Body of pancreas (tissue), 4 donors: ENCODE results near the gene ARRB1. TPM values are rescaled to one million over a fixed set of nuclear protein-coding genes. Genes with fewer than 3 reads are reported as not detected.
"Not testable (repeated sequence)": the region's sequence is repeated elsewhere in the genome, so short reads cannot be mapped to it uniquely, and the experiment has no call there.

Source experiments
- ATAC-seq: fragments of 150-250 bp; one replicate; pipeline ENCODE4 v1.9.1; 2016
- DNase-seq, 4 donors: peaks; one replicate each; pipeline ENCODE4 v3.0.0-alpha.2; 2019
- H3K27ac ChIP-seq, 4 donors: fragments of 200-600 bp; sonication (generic); 1 replicate in 3 of 4; 2 replicates in 1 of 4; pipeline versions ENCODE4 v1.5.1 to v1.6.1; 2016 to 2019; ENCODE audit warnings: mild to moderate bottlenecking in 1 of 4, mixed read lengths in 1 of 4, moderate library complexity in 1 of 4
- H3K27me3 ChIP-seq, 2 donors: fragments of 200-600 bp; sonication (generic); one replicate each; pipeline ENCODE4 v1.6.0; 2016; ENCODE audit warnings: mild to moderate bottlenecking in 1 of 2
- H3K36me3 ChIP-seq, 2 donors: fragments of 200-600 bp; sonication (generic); replicated peaks in 1 of 2; 2 replicates each; pipeline ENCODE4 v1.5.1; 2016; ENCODE audit warnings: low read depth in 2 of 2; ENCODE audit not compliant: insufficient read depth in 1 of 2
- H3K4me1 ChIP-seq: fragments of 200-600 bp; sonication (generic); one replicate; pipeline ENCODE4 v1.6.0; 2016
- H3K4me3 ChIP-seq, 2 donors: fragments of 200-600 bp; sonication (generic); 1 replicate in 1 of 2; 2 replicates in 1 of 2; pipeline ENCODE4 v1.5.1; 2016 to 2019
- H3K9me3 ChIP-seq, 3 donors: fragments of 200-600 bp; sonication (generic); 1 replicate in 2 of 3; 2 replicates in 1 of 3; pipeline ENCODE4 v1.5.1; 2016
- POLR2A ChIP-seq, 3 donors: fragments of 450-650 bp; IDR thresholded peaks; one replicate each; pipeline ENCODE4 v1.6.1; 2016; ENCODE audit warnings: antibody characterized with exemption in 3 of 3, mild to moderate bottlenecking in 2 of 3
- WGBS, 2 donors: methylation state at CpG; one replicate each; pipeline ENCODE4 v1.1.5; 2017; 5-methylcytosine and 5-hydroxymethylcytosine counted together
- intact Hi-C: fragments of 100-400 bp; cut with DNase I; formaldehyde crosslinking; loops from one replicate; pipeline ENCODE4 v1.15.1; 2023
- total RNA-seq, 2 donors: library from RNA; depleted of rRNA; stranded (reverse); fragments of >200 nt; gene quantifications; one replicate each; pipeline ENCODE4 v1.1.0, GENCODE V29; 2016
- TF ChIP-seq, protein P1 (sequence below), 7 experiments: fragments of 450-650 bp in 4 of 7; fragments of 200-600 bp in 3 of 7; sonication (generic) in 3 of 7; IDR thresholded peaks; one replicate each; pipeline ENCODE4 v1.5.1; 2016 to 2019; ENCODE audit warnings: antibody characterized with exemption in 7 of 7

ARRB1 gene
- total RNA-seq, 2 donors from 2014 or later = 41.0 to 54.1 TPM

DNA sequence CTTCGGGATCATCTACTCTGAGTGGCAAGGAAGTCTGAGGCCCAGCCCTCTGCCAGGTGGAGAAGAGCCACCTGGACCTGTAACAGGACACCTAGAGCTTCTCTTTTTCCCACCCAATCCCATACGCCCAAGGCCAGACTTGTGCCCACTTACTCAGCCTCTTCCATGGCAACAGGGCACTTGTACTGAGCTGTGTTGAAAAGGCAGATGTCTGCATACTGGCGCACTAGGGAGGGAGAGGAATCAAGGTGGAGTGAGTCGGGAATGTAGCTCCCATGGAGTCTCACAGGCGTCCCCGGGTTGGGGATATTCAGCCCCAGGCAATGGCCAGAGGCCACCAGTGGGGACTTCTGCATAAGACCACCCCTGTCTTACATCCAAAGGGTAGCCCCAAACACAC is 74.8 kb downstream of the ARRB1 start:
- no peak overlapping the region for H3K27ac ChIP-seq

DNA sequence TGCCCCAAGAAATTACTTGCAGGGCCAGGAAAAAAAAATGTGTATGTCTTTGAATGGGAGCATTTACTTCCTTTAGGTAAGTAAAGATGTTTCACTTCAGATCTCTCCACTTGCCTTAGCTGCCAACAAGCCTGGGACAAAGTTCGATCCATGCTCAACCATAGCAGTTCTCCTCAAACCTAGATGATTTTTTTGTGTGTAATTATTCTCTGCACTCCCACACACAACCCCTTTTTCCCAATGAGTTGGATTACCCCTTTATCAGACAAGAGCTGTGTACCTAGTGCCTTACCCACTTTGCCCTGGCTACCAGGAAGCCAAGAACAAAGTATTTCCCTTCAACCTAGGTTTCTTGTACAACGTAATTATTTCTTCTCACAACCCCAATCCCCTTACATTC is 75.3 kb downstream of the ARRB1 start:
- Histone ChIP-seq H3K27me3 (no peaks in the 10 kb centered on the region), H3K27ac (no peak overlapping the region), H3K36me3 (peaks cover 0 to 13% of the 10 kb centered on the region in 2 donors), H3K4me1 (no peaks in the 10 kb centered on the region), H3K9me3 (no peaks in the 10 kb centered on the region), H3K4me3 (no peak overlapping the region)
- 86 to 89% methylated on average over 2 of the region's 2 CpGs for WGBS, 2 donors
- DNase-seq = no peak
- TF ChIP-seq POLR2A (IDR thresholded peaks at IDR 0.05) = no peak
- TF ChIP-seq, protein P1, sequence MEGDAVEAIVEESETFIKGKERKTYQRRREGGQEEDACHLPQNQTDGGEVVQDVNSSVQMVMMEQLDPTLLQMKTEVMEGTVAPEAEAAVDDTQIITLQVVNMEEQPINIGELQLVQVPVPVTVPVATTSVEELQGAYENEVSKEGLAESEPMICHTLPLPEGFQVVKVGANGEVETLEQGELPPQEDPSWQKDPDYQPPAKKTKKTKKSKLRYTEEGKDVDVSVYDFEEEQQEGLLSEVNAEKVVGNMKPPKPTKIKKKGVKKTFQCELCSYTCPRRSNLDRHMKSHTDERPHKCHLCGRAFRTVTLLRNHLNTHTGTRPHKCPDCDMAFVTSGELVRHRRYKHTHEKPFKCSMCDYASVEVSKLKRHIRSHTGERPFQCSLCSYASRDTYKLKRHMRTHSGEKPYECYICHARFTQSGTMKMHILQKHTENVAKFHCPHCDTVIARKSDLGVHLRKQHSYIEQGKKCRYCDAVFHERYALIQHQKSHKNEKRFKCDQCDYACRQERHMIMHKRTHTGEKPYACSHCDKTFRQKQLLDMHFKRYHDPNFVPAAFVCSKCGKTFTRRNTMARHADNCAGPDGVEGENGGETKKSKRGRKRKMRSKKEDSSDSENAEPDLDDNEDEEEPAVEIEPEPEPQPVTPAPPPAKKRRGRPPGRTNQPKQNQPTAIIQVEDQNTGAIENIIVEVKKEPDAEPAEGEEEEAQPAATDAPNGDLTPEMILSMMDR (IDR thresholded peaks at IDR 0.05) = no peak
- intact Hi-C loops = no loop called here
- ATAC-seq = no peak

More for the DNA sequence above, 74.8 kb downstream of the ARRB1 start:
- Histone ChIP-seq H3K9me3 (no peaks in the 10 kb centered on the region), H3K4me1 (no peaks in the 10 kb centered on the region), H3K4me3 (no peak overlapping the region), H3K36me3 (peaks cover 0 to 13% of the 10 kb centered on the region in 2 donors), H3K27me3 (no peaks in the 10 kb centered on the region)
- TF ChIP-seq, protein P1 (IDR thresholded peaks at IDR 0.05) = no peak
- no peak for TF ChIP-seq POLR2A (IDR thresholded peaks at IDR 0.05)
- ATAC-seq = no peak
- DNase-seq = peak in 2 of 4 donors; percentile 1 to 6
- intact Hi-C loops = no loop called here
- WGBS, 2 donors = 80 to 93% methylated on average over 6 of the region's 6 CpGs

DNA sequence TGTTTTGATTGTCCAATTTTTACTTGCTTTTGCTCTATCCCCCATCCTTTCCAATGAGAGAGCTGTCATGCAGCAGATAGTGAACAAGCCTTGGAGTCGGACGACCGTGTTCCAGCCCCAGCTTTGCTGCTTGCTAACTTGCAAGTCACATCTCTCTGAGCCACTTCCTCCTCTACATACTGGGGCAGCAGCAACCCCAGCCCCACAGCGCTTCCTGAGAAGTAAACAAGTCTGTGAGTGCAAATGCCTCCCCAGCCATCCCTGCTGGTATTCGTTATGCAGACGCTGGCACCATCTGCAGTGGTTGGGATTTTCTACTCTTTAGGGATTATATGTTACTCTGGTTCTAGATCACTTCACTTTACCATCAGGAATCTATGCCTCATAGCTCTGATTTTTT is 75.9 kb downstream of the ARRB1 start:
- Histone ChIP-seq H3K27ac (no peak overlapping the region), H3K4me1 (no peaks in the 10 kb centered on the region), H3K27me3 (no peaks in the 10 kb centered on the region), H3K36me3 (peaks cover 0 to 13% of the 10 kb centered on the region in 2 donors), H3K4me3 (no peak overlapping the region), H3K9me3 (no peaks in the 10 kb centered on the region)
- DNase-seq (peak in 3 of 4 donors; percentile 11 to 55 (median 31)), ATAC-seq (no peak)
- intact Hi-C loops = no loop called here
- 69 to 79% methylated on average over 6 of the region's 6 CpGs for WGBS, 2 donors
- TF ChIP-seq POLR2A (IDR thresholded peaks at IDR 0.05) = peak in 1 of 3 donors; percentile 9
- TF ChIP-seq, protein P1 (IDR thresholded peaks at IDR 0.05) = no peak

DNA sequence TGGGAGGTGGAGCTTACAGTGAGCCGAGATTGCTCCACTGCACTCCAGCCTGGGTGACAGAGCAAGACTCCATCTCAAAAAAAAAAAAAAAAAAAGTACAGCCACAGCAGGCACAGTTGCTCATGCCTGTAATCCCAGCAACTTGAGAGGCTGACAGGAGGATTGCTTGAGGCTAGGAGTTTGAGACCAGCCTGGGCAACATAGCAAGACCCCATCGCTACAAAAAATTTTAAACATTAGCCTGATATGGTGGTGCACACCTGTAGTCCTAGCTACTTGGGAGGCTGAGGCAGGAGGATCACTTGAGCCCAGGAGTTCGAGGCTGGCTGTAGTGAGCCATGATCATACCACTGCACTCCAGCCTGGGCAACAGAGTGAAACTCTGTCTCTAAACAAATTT is 76.7 kb downstream of the ARRB1 start:
- H3K27me3 ChIP-seq, H3K27ac ChIP-seq, H3K4me1 ChIP-seq, DNase-seq, intact Hi-C loops, ATAC-seq, H3K9me3 ChIP-seq, H3K4me3 ChIP-seq: not testable (repeated sequence)
- peaks cover 0 to 13% of the 10 kb centered on the region in 2 donors for H3K36me3 ChIP-seq
- WGBS, 2 donors = 70 to 93% methylated on average over 3 of the region's 3 CpGs

DNA sequence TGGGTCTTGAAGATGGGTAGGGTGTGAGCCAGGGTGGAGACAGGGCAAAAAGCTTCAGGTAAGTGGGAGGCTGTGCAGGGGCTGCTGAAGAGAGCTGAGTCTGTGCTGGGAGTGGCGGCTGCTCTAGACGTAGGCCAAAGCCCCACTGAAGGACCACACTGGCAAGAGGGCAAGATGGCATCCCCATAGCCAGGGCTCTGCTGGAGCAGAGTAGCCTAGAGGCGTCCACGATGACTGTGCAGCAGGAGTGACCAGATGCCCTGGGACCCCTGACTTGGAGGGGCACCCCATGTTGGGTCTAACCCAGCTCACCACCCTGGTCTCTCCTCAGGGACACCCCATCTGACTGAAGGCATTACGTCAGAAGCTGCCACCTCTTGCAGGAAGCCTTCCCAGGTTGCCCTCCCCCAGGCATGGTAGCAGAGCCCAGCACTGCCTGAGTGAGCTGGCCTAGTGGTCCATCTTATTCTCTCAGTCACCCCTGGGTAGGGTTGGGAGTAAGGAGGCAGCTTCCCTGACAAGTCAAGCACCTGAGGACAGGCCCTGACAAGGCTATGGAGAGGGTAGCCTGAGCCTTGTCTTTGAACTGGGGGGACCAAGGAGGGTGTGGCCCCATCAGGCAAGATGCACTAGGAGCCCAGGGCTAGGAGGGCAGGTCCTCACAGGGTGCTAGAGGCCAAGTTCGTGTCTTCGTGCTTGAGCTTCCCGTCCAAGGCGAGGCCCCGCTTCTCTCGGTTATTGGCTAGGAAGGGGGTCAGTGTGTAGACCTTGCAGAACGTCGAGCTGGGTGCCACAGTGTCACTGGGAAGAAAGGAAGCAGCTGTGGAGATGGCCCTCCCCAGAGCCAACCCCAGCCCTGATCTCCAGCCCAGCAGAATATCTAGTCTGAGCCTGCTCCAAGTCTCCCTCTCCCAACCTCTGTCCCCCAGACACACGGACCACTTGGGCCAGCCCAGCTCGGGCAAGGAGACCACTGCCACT is 77.8 kb downstream of the ARRB1 start:
- H3K4me3 ChIP-seq = no peak overlapping the region
- WGBS, 2 donors = 90% methylated on average over 13 to 15 of the region's 15 CpGs
- no peak overlapping the region for H3K27ac ChIP-seq
- H3K36me3 ChIP-seq = peaks cover 0 to 15% of the 10 kb centered on the region in 2 donors
- DNase-seq = peak in 1 of 4 donors; percentile 6
- no peaks in the 10 kb centered on the region for H3K4me1 ChIP-seq
- no peak for TF ChIP-seq POLR2A (IDR thresholded peaks at IDR 0.05)
- TF ChIP-seq, protein P1 (IDR thresholded peaks at IDR 0.05) = no peak
- no peaks in the 10 kb centered on the region for H3K9me3 ChIP-seq
- ATAC-seq = no peak
- H3K27me3 ChIP-seq = no peaks in the 10 kb centered on the region
- intact Hi-C loops = no loop called here
